Ovary (tissue), 3 donors: Measurements from ENCODE around the gene TULP4.

Experiments used
- CTCF ChIP-seq, 3 donors: fragments of 450-650 bp in 2 of 3; fragments of 200-600 bp in 1 of 3; IDR thresholded peaks; one replicate each; pipeline versions ENCODE4 v1.5.1 to v1.8.0; 2016 to 2022; ENCODE audit warnings: antibody characterized with exemption in 3 of 3, mild to moderate bottlenecking in 1 of 3
- EP300 ChIP-seq: sonication (generic); formaldehyde crosslinking; IDR thresholded peaks from one replicate; pipeline ENCODE4 v1.6.1; 2017; ENCODE audit warnings: antibody characterized with exemption
- POLR2A ChIP-seq: fragments of 450-650 bp; IDR thresholded peaks from one replicate; pipeline ENCODE4 v1.6.1; 2017; ENCODE audit warnings: antibody characterized with exemption, mild to moderate bottlenecking, moderate library complexity
- donor health status: DM: no; HTN: no; CAD: no.

- TF ChIP-seq CTCF (IDR thresholded peaks at IDR 0.05) (no peak), POLR2A (no peak), EP300 (no peak)
These were observed 35.1 kb downstream of the TULP4 start for GRCh38 chr6:158347335-158347734.
